ENCODE results near the gene SIT1.

DNA sequence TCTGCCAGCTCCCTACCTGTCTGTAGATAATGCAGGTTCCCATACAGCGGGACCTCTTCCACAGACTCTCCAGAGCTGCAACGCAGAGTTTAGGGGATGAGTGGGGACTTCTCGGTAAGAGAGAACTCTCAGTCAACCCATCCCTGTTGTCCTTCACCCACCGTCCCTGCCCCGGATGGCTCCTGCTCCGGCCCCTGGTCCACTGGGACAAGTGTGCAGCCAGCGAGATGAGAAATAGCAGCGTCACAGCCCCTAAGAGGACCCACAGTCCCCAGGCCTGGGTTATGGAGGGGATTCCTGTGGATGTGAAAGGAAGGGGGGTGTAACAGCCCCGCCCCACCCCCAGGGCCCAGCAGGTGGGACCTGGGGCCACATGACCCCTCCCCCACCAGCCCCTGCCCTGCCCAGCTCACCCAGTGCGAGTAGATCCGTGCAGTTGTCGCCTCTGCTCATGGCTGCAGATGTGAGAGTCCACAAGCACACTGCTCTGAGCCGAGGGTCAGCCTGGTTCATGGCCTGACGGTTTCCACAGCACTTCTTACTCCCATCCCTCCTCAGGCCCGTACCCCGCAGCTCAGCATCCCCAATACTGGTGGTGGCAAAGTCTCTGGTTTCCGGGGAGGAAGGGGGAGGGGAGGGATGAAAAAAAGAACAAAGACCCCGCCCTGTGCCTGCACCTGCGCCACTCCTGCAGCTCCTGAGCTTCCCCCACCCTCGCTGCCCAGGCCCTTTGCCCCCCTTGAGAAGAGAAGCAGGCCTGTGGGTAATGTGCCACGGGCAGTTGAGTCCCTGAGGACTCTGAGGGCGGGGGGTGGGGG is at the start of gene SIT1:
- TF ChIP-seq, protein P1, sequence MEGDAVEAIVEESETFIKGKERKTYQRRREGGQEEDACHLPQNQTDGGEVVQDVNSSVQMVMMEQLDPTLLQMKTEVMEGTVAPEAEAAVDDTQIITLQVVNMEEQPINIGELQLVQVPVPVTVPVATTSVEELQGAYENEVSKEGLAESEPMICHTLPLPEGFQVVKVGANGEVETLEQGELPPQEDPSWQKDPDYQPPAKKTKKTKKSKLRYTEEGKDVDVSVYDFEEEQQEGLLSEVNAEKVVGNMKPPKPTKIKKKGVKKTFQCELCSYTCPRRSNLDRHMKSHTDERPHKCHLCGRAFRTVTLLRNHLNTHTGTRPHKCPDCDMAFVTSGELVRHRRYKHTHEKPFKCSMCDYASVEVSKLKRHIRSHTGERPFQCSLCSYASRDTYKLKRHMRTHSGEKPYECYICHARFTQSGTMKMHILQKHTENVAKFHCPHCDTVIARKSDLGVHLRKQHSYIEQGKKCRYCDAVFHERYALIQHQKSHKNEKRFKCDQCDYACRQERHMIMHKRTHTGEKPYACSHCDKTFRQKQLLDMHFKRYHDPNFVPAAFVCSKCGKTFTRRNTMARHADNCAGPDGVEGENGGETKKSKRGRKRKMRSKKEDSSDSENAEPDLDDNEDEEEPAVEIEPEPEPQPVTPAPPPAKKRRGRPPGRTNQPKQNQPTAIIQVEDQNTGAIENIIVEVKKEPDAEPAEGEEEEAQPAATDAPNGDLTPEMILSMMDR (IDR thresholded peaks at IDR 0.05) = no peak
- TF ChIP-seq POLR2A (IDR thresholded peaks at IDR 0.05) = no peak

Data from prostate gland (tissue), 2 donors.